ENCODE measurements around the gene PTPRN2. TPM values are rescaled to one million over a fixed set of nuclear protein-coding genes. Genes with fewer than 3 reads are reported as not detected.

PTPRN2 gene
- polyA plus RNA-seq, 1 of the 3 experiments (the other 2 are of a cell fraction), result 4.0 TPM

DNA sequence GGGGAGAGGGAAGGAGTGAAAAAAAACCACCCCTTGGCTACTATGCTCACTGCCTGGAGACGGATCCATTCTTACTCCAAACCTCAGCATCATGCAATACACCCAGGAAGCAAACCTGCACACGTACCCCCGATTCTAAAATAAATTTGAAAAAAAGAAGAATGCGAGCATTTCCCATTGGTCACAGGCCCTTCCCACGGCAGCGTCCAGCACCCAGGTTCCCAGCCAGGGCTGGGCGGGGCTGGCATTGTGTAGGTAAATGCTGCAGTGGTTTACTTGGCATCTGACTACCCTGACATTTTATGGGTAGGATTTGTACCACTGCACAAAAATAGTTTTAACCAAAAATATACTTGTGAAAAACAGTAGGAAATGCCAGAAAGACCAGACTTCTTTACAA is 831.9 kb downstream of the PTPRN2 start:
- H3K9me2 ChIP-seq, result no peaks in the 10 kb centered on the region
- H4K20me1 ChIP-seq (ENCODE audit: insufficient read depth), result no peaks in the 10 kb centered on the region
- WGBS (ENCODE audit: low lambda C conversion rate), result 44% methylated on average over 7 of the region's 7 CpGs
- H3K36me3 ChIP-seq (replicated peaks in 1 of 2; ENCODE audit: control insufficient read depth in 1 of 2, insufficient read depth in 2 of 2, low read length in 1 of 2), result no peaks in the 10 kb centered on the region
- no peak for DNase-seq
- no peak overlapping the region for H3K4me2 ChIP-seq
- no peaks in the 10 kb centered on the region for H3K27me3 ChIP-seq (ENCODE audit: insufficient read depth)
- no peak overlapping the region for H3K4me3 ChIP-seq (ENCODE audit: low read depth in 2 of 2, low read length in 1 of 2)
- peaks cover 0 to 45% of the 10 kb centered on the region in 2 experiments; a peak in 1 of 4 replicates for H3K4me1 ChIP-seq (ENCODE audit: control insufficient read depth in 1 of 2, insufficient read depth in 2 of 2, low read depth in 1 of 2, low read length in 1 of 2)
- H3K9me3 ChIP-seq, result peaks cover 6% of the 10 kb centered on the region; the same call in 1 of the 2 replicates
- H2AFZ ChIP-seq (ENCODE audit: low read depth), result no peak overlapping the region
- TF ChIP-seq MAX (IDR thresholded peaks at IDR 0.05; ENCODE audit: low read depth) (no peak), RAD21 (IDR thresholded peaks at IDR 0.05; ENCODE audit: low read length) (no peak)
- H3F3A ChIP-seq (replicated peaks; ENCODE audit: insufficient read depth), result no peaks in the 10 kb centered on the region
- H3K79me2 ChIP-seq (ENCODE audit: insufficient read depth), result no peaks in the 10 kb centered on the region
- ChIA-PET POLR2A (interaction anchor here (0.6 kb wide), 1 partner anchor 25 kb away, joined by 3 read pairs; no protein-coding TSS in a partner anchor), CTCF (no interaction called here)
- H3K9ac ChIP-seq, result no peak overlapping the region
- no peak overlapping the region for H3K27ac ChIP-seq (ENCODE audit: low read depth in 2 of 2, low read length in 1 of 2)

DNA sequence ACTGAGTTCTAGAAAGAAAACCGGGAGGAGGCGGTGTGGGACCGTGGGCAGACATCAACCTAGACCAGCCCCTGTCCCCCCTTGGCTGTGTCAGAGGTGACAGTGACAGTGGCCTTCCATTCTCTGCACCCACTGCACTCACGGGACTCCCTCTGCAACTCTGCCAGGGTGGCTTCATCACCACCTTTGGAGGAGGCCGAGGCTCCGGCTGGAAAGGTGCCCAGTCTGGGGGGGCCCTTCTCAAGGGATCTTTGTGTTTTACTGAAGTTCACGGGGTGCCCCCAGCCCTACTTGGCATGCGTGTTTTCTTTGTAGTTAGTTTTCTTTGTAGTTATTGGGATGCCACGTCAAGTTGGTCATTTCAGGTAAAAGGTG is 833.2 kb downstream of the PTPRN2 start:
- ChIA-PET CTCF (interaction anchor here (1.5 kb wide), 1 partner anchor 325 kb away, joined by 3 read pairs; no protein-coding TSS in a partner anchor), POLR2A (no interaction called here)
- H3K9me3 ChIP-seq, result peaks cover 6% of the 10 kb centered on the region; the same call in 1 of the 2 replicates
- H3K4me1 ChIP-seq (ENCODE audit: control insufficient read depth in 1 of 2, insufficient read depth in 2 of 2, low read depth in 1 of 2, low read length in 1 of 2), result peaks cover 0 to 43% of the 10 kb centered on the region in 2 experiments; a peak in 1 of 4 replicates
- H3K27me3 ChIP-seq (ENCODE audit: insufficient read depth), result no peaks in the 10 kb centered on the region
- no peak overlapping the region for H3K4me3 ChIP-seq (ENCODE audit: low read depth in 2 of 2, low read length in 1 of 2)
- no peak for DNase-seq
- no peak for TF ChIP-seq NFIC (IDR thresholded peaks at IDR 0.05; ENCODE audit: borderline replicate concordance)
- no peak for TF ChIP-seq PBX3 (IDR thresholded peaks at IDR 0.05)
- H3K36me3 ChIP-seq (replicated peaks in 1 of 2; ENCODE audit: control insufficient read depth in 1 of 2, insufficient read depth in 2 of 2, low read length in 1 of 2), result no peaks in the 10 kb centered on the region
- H3K4me2 ChIP-seq, result no peak overlapping the region
- H3K9ac ChIP-seq, result no peak overlapping the region
- no peaks in the 10 kb centered on the region for H4K20me1 ChIP-seq (ENCODE audit: insufficient read depth)
- 45% methylated on average over 7 of the region's 9 CpGs for WGBS (ENCODE audit: low lambda C conversion rate)
- no peak overlapping the region for H2AFZ ChIP-seq (ENCODE audit: low read depth)
- peak overlapping the region in 1 of 2 experiments; percentile 98; a peak in 1 of 4 replicates for H3K27ac ChIP-seq (ENCODE audit: low read depth in 2 of 2, low read length in 1 of 2)
- no peaks in the 10 kb centered on the region for H3K79me2 ChIP-seq (ENCODE audit: insufficient read depth)
- no peaks in the 10 kb centered on the region for H3F3A ChIP-seq (replicated peaks; ENCODE audit: insufficient read depth)
- no peaks in the 10 kb centered on the region for H3K9me2 ChIP-seq

GRCh38 chr7:157753713-157754415 is 833.8 kb downstream of the PTPRN2 start:
- Histone ChIP-seq H3K79me2 (ENCODE audit: insufficient read depth) (no peaks in the 10 kb centered on the region), H3K9me3 (peaks cover 6% of the 10 kb centered on the region; the same call in 1 of the 2 replicates), H3K9me2 (no peaks in the 10 kb centered on the region), H3K4me3 (ENCODE audit: low read depth in 2 of 2, low read length in 1 of 2) (no peak overlapping the region), H3K27me3 (ENCODE audit: insufficient read depth) (no peaks in the 10 kb centered on the region), H3K4me1 (ENCODE audit: control insufficient read depth in 1 of 2, insufficient read depth in 2 of 2, low read depth in 1 of 2, low read length in 1 of 2) (peaks cover 0 to 43% of the 10 kb centered on the region in 2 experiments; a peak in 1 of 4 replicates), H4K20me1 (ENCODE audit: insufficient read depth) (no peaks in the 10 kb centered on the region), H3F3A (replicated peaks; ENCODE audit: insufficient read depth) (no peaks in the 10 kb centered on the region), H3K4me2 (no peak overlapping the region), H3K9ac (no peak overlapping the region), H3K36me3 (replicated peaks in 1 of 2; ENCODE audit: control insufficient read depth in 1 of 2, insufficient read depth in 2 of 2, low read length in 1 of 2) (no peaks in the 10 kb centered on the region), H2AFZ (ENCODE audit: low read depth) (no peak overlapping the region), H3K27ac (ENCODE audit: low read depth in 2 of 2, low read length in 1 of 2) (peak overlapping the region in 1 of 2 experiments; percentile 98; a peak in 2 of 4 replicates)
- ChIA-PET POLR2A (interaction anchor here (0.8 to 1.9 kb wide), 2 partner anchors 17 to 51 kb away, joined by 3 to 9 read pairs; no protein-coding TSS in a partner anchor), CTCF (interaction anchor here (1.5 kb wide), 1 partner anchor 325 kb away, joined by 3 read pairs; no protein-coding TSS in a partner anchor)
- DNase-seq, result no peak
- TF ChIP-seq FOXJ3 (CRISPR knock-in tag; IDR thresholded peaks at IDR 0.05) (no peak), MAX (IDR thresholded peaks at IDR 0.05; ENCODE audit: low read depth) (no peak), TAF1 (IDR thresholded peaks at IDR 0.05; ENCODE audit: borderline replicate concordance, low read depth, low read length) (no peak), TCF12 (IDR thresholded peaks at IDR 0.05) (no peak), FOSL2 (IDR thresholded peaks at IDR 0.05; ENCODE audit: borderline replicate concordance, low read depth) (no peak), MXI1 (IDR thresholded peaks at IDR 0.05; ENCODE audit: low read depth, low read length) (no peak), IRF3 (IDR thresholded peaks at IDR 0.05; ENCODE audit: low read depth, low read length) (no peak), TEAD4 (IDR thresholded peaks at IDR 0.05; ENCODE audit: borderline replicate concordance, insufficient read depth) (no peak), EP300 (IDR thresholded peaks at IDR 0.05; ENCODE audit: borderline replicate concordance in 1 of 2, low read depth in 1 of 2, low read length in 1 of 2) (no peak), SMC3 (IDR thresholded peaks at IDR 0.05; ENCODE audit: low read depth, low read length) (no peak), NRF1 (IDR thresholded peaks at IDR 0.05; ENCODE audit: low read depth, low read length) (no peak), POLR2AphosphoS5 (IDR thresholded peaks at IDR 0.05; ENCODE audit: low read depth, low read length) (no peak), GABPA (IDR thresholded peaks at IDR 0.05; ENCODE audit: low read depth) (no peak), GATA2 (CRISPR knock-in tag; IDR thresholded peaks at IDR 0.05) (no peak), FOXM1 (IDR thresholded peaks at IDR 0.05; ENCODE audit: low read depth) (no peak)
- 50% methylated on average over 17 of the region's 21 CpGs for WGBS (ENCODE audit: low lambda C conversion rate)
